Measurements from ENCODE around the gene PDZD7.

- TF ChIP-seq POLR2A (IDR thresholded peaks at IDR 0.05; ENCODE audit: extremely low read depth, insufficient read length): no peak
- TF ChIP-seq, protein P1, sequence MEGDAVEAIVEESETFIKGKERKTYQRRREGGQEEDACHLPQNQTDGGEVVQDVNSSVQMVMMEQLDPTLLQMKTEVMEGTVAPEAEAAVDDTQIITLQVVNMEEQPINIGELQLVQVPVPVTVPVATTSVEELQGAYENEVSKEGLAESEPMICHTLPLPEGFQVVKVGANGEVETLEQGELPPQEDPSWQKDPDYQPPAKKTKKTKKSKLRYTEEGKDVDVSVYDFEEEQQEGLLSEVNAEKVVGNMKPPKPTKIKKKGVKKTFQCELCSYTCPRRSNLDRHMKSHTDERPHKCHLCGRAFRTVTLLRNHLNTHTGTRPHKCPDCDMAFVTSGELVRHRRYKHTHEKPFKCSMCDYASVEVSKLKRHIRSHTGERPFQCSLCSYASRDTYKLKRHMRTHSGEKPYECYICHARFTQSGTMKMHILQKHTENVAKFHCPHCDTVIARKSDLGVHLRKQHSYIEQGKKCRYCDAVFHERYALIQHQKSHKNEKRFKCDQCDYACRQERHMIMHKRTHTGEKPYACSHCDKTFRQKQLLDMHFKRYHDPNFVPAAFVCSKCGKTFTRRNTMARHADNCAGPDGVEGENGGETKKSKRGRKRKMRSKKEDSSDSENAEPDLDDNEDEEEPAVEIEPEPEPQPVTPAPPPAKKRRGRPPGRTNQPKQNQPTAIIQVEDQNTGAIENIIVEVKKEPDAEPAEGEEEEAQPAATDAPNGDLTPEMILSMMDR (IDR thresholded peaks at IDR 0.05; ENCODE audit: low read depth, low read length): no peak
These were observed 35.7 kb downstream of the PDZD7 start for GRCh38 chr10:100995181-100995580.

All from NB4 (cell line).